DMS 273 (cell line): ENCODE measurements around the gene CD81.
A peak's percentile ranks its signal among the peaks of the same experiment; 100 is the strongest.

Source experiments
- DNase-seq: peaks from one replicate; lab custom pipeline; 2025; ENCODE audit not compliant: unreplicated experiment; lab: John Stamatoyannopoulos, UW

CD81 gene

GRCh38 chr11:2390091-2390724 lies 13.1 kb downstream of the CD81 start:
- DNase-seq, result no peak

GRCh38 chr11:2390725-2391151 lies 13.6 kb downstream of the CD81 start:
- DNase-seq, result peak; percentile 44

DNA sequence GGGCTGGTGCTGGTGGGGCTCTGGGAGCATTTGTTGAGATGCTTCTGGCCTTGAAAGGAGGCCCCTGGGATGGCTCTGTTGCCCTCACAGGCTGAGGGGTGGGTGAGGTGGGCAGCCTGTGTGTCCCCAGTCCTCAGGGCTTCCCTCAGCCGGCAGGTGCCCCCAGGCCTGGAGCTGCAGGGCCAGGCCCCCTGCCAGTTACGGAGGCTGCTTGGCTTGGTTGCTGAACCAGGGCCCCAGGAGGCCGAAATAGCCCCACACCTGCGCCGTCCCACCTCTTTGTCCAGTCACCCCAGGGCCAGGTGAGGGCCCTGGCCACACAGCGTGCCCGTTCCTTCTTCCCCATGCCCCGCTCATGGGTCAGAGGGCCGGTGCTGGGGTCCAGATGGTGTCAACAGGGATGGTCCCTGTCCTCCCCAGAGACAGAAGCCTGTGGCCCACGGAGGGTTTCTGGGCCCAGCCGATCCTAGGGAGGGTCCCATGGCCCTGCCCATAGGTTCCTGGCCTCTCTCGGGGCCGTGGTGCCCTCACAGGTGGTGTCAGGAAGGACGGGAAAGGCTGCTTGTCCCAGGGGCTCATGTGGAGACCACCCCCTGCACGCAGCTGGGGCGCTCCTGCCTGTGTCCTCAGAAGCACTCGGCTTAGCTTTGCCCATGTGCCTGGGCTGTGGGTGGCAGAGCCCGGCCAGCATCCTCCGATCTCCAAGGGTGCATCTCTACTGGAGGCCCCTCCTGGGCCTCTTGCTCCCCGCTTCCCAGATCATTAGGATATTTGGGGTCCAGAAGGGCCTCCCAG lies 14.3 kb downstream of the CD81 start:
- DNase-seq, result no peak

- no peak for DNase-seq
These were observed 15.3 kb downstream of the CD81 start for GRCh38 chr11:2392241-2392959.

GRCh38 chr11:2393111-2393868 lies 16.2 kb downstream of the CD81 start:
- DNase-seq, result no peak

- no peak for DNase-seq
These were observed 17.1 kb downstream of the CD81 start for GRCh38 chr11:2393941-2394817.

DNA sequence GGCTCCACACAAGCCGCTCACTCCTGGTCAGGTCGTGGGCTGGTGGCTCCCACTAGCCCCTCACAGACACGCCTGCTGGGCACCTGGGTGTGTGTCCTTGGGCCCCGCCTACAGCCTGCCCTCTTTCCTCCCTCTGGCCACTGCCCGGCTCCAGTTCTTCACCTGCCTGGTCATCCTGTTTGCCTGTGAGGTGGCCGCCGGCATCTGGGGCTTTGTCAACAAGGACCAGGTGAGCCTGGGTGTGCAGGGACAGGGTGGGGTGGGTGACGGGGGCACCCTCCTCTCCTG lies 17.7 kb downstream of the CD81 start:
- DNase-seq, result no peak

- no peak for DNase-seq
These were observed 18.2 kb downstream of the CD81 start for GRCh38 chr11:2395211-2395730.

DNA sequence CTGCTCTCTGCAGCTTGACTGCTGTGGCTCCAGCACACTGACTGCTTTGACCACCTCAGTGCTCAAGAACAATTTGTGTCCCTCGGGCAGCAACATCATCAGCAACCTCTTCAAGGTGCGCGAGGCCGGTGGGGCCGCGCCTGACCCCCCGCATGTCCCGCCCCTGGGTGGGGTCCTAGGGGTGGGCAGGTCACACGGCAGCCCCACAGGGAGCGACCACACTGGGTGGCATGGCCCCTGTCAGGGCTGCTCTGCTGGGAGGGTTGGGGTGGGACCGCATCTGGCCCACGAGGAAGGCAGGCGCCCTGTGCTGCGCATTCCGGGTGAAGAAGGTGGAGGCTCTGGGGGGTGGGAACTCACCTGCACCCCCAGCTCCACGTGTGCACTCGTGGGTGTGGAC lies 18.7 kb downstream of the CD81 start:
- DNase-seq, result no peak

DNA sequence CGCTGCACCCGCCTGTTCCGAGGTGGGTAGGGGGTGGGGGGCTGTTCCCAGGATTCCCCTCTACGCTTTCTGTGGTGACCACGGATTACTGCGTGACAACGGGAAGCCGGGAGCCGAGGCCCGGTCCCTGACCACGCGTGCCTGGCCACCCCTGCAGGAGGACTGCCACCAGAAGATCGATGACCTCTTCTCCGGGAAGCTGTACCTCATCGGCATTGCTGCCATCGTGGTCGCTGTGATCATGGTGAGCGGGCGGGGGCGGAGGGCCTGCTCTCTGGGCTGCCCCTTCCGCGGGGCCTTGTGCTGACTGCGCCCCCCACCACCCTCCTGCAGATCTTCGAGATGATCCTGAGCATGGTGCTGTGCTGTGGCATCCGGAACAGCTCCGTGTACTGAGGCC lies 19.4 kb downstream of the CD81 start:
- DNase-seq, result no peak

GRCh38 chr11:2397005-2397404 lies 19.9 kb downstream of the CD81 start:
- no peak for DNase-seq

- peak; percentile 37 for DNase-seq
These were observed 21.7 kb downstream of the CD81 start for GRCh38 chr11:2398664-2399355.

- DNase-seq, result peak; percentile 46
These were observed 22.5 kb downstream of the CD81 start for GRCh38 chr11:2399488-2400068.

- peak; percentile 99 for DNase-seq
These were observed 23.1 kb downstream of the CD81 start, which contains the start of gene TSSC4 for GRCh38 chr11:2400069-2400761. Gene TSSC4, plus strand, starts transcription at chr11:2400750. Its CDS starts 1,884 bp downstream, at chr11:2402634.

DNA sequence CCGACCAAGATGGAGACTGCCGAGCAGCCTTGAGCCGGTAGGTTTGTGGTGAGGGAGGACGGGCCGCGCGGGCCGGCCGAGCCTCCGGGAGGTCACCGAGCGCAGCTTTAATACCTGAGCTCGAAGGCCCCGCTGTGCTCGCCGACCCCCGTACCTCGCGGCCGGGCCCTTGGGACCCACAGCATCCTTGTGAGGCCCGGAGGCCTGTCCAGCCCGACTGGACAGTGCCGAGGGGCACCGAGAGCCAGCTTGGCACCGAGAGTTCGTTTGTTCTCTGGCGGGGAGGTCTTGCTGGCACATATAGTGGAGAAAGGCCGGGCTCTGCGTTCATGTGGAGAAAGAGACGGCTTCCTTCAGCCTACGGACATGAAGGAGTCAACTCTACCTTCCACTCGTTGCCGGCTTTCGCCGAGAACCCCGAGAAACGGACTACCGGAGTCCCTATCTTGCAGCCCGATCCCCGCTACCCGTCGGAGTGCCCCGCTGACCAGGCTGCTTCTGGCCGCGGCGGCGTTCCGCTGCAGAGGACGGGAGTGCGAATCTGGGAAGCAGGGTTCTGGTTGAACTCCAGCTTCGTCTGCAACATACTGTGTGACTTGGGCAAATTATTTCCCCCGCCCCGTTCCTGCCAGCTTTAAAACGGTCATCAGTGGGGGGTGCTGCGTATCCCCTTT lies 23.8 kb downstream of the CD81 start:
- DNase-seq, result no peak

- DNase-seq, result peak; percentile 25
These were observed 24.4 kb downstream of the CD81 start for GRCh38 chr11:2401436-2401984.

- no peak for DNase-seq
These were observed 25.0 kb downstream of the CD81 start for GRCh38 chr11:2402106-2402505.
